ENCODE measurements around the gene SEPTIN5. TPM values are rescaled to one million over a fixed set of nuclear protein-coding genes. Genes with fewer than 3 reads are reported as not detected.

SEPTIN5 gene
- total RNA-seq, 1 donor from 2014 or later, result 103 TPM

DNA sequence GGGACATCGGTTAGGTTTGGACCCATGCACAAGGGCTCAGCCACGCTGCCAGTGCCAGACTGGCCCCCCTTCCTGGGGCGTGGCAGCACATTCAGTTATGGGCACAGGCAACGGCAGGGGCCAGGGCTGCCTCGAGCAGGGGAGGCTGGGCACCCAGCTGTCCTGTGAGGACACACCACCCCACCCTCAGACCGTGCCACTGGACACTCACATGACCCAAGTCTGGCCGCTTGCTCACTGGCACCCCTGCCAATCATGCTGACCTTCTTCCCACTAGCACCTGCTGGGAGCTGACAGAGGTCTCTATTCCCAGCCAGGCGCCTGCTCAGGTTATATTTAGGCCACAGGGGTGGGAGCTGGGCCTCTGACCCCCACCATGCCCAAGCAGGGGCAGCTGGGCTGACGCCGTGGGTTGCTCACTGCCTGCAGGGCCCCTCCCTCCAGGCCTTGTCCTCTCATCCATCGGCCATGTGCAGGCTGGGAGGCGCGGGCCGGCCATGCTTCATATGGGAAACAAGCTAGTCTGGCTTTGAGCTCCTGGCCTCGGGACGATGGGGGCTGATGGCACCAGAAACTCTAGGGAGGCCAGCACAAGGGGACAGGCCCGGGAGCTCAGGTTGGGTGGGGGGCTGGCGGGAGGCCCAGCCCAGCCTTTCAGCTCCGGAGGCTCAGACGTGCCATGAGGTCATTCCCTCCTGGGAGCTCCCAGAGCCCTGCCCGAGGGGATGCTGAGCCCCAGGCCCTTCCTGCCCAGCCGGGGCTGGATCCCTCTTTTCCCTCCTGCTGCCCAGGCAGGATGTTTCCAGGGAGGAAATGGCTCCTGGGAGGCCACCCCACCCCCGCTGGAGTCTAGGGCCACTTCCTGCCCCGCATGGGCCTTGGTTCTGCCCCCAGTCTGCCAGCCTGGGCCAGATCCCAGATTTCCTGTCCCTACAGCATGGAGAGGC is 31.1 kb downstream of the SEPTIN5 start:
- Mint-ChIP-seq H3K27ac (ENCODE audit: unreplicated experiment) (no peak overlapping the region), H3K4me3 (ENCODE audit: unreplicated experiment) (no peak overlapping the region), H3K27me3 (ENCODE audit: unreplicated experiment) (no peaks in the 10 kb centered on the region), H3K9me3 (ENCODE audit: unreplicated experiment) (no peaks in the 10 kb centered on the region), H3K4me1 (ENCODE audit: unreplicated experiment) (peaks cover 18% of the 10 kb centered on the region), H3K36me3 (ENCODE audit: unreplicated experiment) (no peaks in the 10 kb centered on the region)
- TF ChIP-seq CTCF (IDR thresholded peaks at IDR 0.05), result no peak
- DNase-seq (ENCODE audit: extremely low spot score, unreplicated experiment), result no peak

DNA sequence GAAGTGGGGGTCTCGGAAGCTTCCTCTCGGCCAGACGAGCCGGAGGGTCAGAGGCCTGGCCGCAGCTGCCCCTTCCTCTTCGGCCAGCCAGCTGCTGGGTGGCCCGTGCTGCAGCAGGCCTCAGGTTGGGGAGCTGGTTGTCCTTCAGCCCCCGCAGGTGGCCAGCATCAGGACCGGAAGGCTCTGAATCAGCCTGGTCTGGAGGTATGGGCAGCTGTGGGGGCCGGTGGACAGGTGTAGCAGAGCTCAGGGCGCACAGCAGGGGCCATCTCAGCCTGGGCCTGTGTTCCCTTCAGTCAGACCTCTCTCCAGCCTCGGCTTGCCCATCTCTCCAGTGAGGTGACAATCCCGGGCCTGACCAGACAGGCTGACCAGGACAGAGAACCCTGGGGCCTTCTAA is 32.4 kb downstream of the SEPTIN5 start:
- no peak for TF ChIP-seq CTCF (IDR thresholded peaks at IDR 0.05)
- DNase-seq (ENCODE audit: extremely low spot score, unreplicated experiment), result no peak
- no peaks in the 10 kb centered on the region for H3K27me3 Mint-ChIP-seq (ENCODE audit: unreplicated experiment)
- no peak overlapping the region for H3K4me3 Mint-ChIP-seq (ENCODE audit: unreplicated experiment)
- peaks cover 24% of the 10 kb centered on the region for H3K4me1 Mint-ChIP-seq (ENCODE audit: unreplicated experiment)
- no peaks in the 10 kb centered on the region for H3K36me3 Mint-ChIP-seq (ENCODE audit: unreplicated experiment)
- no peaks in the 10 kb centered on the region for H3K9me3 Mint-ChIP-seq (ENCODE audit: unreplicated experiment)
- no peak overlapping the region for H3K27ac Mint-ChIP-seq (ENCODE audit: unreplicated experiment)

DNA sequence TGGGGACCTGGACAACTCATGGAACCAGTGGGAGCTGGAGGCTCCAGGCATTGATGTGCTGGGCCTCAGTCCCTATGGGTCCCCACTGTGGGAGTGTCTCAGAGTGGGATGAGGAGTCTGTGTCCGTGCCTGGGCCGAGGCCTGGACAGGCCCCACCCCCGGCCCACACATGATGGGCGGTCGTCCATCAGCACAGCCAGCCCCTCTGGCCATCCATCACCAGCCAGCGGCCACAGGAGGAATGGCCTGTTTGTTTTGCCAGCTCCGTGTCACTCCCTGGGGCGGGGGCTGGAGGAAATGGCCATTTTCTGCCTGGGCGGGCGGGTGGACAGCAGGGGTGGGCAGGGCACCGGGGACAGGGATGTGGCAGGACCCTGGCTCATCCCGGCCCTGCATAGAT is 33.2 kb downstream of the SEPTIN5 start:
- Mint-ChIP-seq H3K4me1 (ENCODE audit: unreplicated experiment) (peaks cover 24% of the 10 kb centered on the region), H3K27ac (ENCODE audit: unreplicated experiment) (no peak overlapping the region), H3K27me3 (ENCODE audit: unreplicated experiment) (no peaks in the 10 kb centered on the region), H3K36me3 (ENCODE audit: unreplicated experiment) (no peaks in the 10 kb centered on the region), H3K9me3 (ENCODE audit: unreplicated experiment) (no peaks in the 10 kb centered on the region), H3K4me3 (ENCODE audit: unreplicated experiment) (no peak overlapping the region)
- no peak for DNase-seq (ENCODE audit: extremely low spot score, unreplicated experiment)
- no peak for TF ChIP-seq CTCF (IDR thresholded peaks at IDR 0.05)

DNA sequence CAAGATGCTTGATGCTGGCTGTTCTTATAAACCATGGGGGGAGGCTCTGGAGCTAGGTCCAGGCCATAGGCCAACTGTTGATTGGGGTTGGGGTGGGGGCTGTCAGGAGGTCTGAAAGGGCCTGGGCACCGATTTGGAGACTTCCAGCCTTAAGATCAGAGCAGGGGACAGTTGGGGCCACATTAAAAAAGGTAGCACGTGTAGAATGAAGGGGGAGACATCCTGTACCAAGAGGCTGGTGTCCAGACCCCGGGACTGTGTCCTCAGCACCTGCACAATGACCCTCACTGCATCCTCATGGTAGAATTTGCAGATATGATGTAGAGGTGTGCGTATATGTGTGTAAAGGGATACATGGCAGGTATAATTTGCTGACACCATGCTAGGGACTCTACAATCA is 33.8 kb downstream of the SEPTIN5 start:
- TF ChIP-seq CTCF (IDR thresholded peaks at IDR 0.05), result no peak
- H3K36me3 Mint-ChIP-seq (ENCODE audit: unreplicated experiment), result no peaks in the 10 kb centered on the region
- H3K4me1 Mint-ChIP-seq (ENCODE audit: unreplicated experiment), result peaks cover 23% of the 10 kb centered on the region
- no peak overlapping the region for H3K27ac Mint-ChIP-seq (ENCODE audit: unreplicated experiment)
- DNase-seq (ENCODE audit: extremely low spot score, unreplicated experiment), result no peak
- no peaks in the 10 kb centered on the region for H3K9me3 Mint-ChIP-seq (ENCODE audit: unreplicated experiment)
- H3K4me3 Mint-ChIP-seq (ENCODE audit: unreplicated experiment), result no peak overlapping the region
- H3K27me3 Mint-ChIP-seq (ENCODE audit: unreplicated experiment), result no peaks in the 10 kb centered on the region

- H3K9me3 Mint-ChIP-seq (ENCODE audit: unreplicated experiment), result no peaks in the 10 kb centered on the region
- peaks cover 26% of the 10 kb centered on the region for H3K4me1 Mint-ChIP-seq (ENCODE audit: unreplicated experiment)
- H3K27ac Mint-ChIP-seq (ENCODE audit: unreplicated experiment), result no peak overlapping the region
- no peak for DNase-seq (ENCODE audit: extremely low spot score, unreplicated experiment)
- no peaks in the 10 kb centered on the region for H3K27me3 Mint-ChIP-seq (ENCODE audit: unreplicated experiment)
- no peak for TF ChIP-seq CTCF (IDR thresholded peaks at IDR 0.05)
- no peak overlapping the region for H3K4me3 Mint-ChIP-seq (ENCODE audit: unreplicated experiment)
- no peaks in the 10 kb centered on the region for H3K36me3 Mint-ChIP-seq (ENCODE audit: unreplicated experiment)
Observed at GRCh38 chr22:19748991-19749664, 34.8 kb downstream of the SEPTIN5 start.
